Measurements from ENCODE around the gene UBP1. TPM values are rescaled to one million over a fixed set of nuclear protein-coding genes. Genes with fewer than 3 reads are reported as not detected.
"Not testable (repeated sequence)": the region's sequence is repeated elsewhere in the genome, so short reads cannot be mapped to it uniquely, and the experiment has no call there.

The UBP1 gene
- 36.6 TPM for total RNA-seq
- long read RNA-seq, full-length matches to known transcripts, result 29 of 39 reads
- long read RNA-seq, partial matches to known transcripts, result 2 of 39 reads
- long read RNA-seq, other reads (novel, unspliced or antisense), result 8 of 39 reads

GRCh38 chr3:33440328-33441224 is at the start of gene UBP1:
Gene UBP1 (minus strand): TSS chr3:33440405. CDS start chr3:33439848, 557 bp downstream.
- DNase-seq (peak; percentile 100), ATAC-seq (ENCODE audit: poor library complexity) (peak; percentile 93)
- intact Hi-C loops (cut with DNase I), result no loop called here

- ATAC-seq (ENCODE audit: poor library complexity) (no peak), DNase-seq (no peak)
- intact Hi-C loops (cut with DNase I), result no loop called here
These were observed 48.5 kb upstream of the UBP1 start for GRCh38 chr3:33488683-33489082.

GRCh38 chr3:33488246-33488645 is 48.0 kb upstream of the UBP1 start:
- intact Hi-C loops (cut with DNase I), result no loop called here
- DNase-seq (no peak), ATAC-seq (ENCODE audit: poor library complexity) (no peak)

- DNase-seq, result no peak
- intact Hi-C loops (cut with DNase I), result no loop called here
- ATAC-seq (ENCODE audit: poor library complexity), result no peak
These were observed 41.9 kb upstream of the UBP1 start for GRCh38 chr3:33482111-33482521.

GRCh38 chr3:33474896-33475295 is 34.7 kb upstream of the UBP1 start:
- no peak for ATAC-seq (ENCODE audit: poor library complexity)
- intact Hi-C loops (cut with DNase I), result no loop called here
- no peak for DNase-seq

GRCh38 chr3:33473813-33474212 is 33.6 kb upstream of the UBP1 start:
- ATAC-seq (ENCODE audit: poor library complexity) (no peak), DNase-seq (no peak)
- intact Hi-C loops (cut with DNase I), result no loop called here

GRCh38 chr3:33467786-33468185 is 27.6 kb upstream of the UBP1 start:
- DNase-seq (no peak), ATAC-seq (ENCODE audit: poor library complexity) (no peak)
- intact Hi-C loops (cut with DNase I), result no loop called here

GRCh38 chr3:33461097-33461496 is 20.9 kb upstream of the UBP1 start:
- intact Hi-C loops (cut with DNase I), result no loop called here
- DNase-seq, result no peak
- ATAC-seq (ENCODE audit: poor library complexity), result no peak

GRCh38 chr3:33459577-33459976 is 19.4 kb upstream of the UBP1 start:
- intact Hi-C loops (cut with DNase I); DNase-seq; ATAC-seq (ENCODE audit: poor library complexity): not testable (repeated sequence)

- ATAC-seq (ENCODE audit: poor library complexity) (no peak), DNase-seq (no peak)
- intact Hi-C loops (cut with DNase I), result no loop called here
These were observed 18.2 kb upstream of the UBP1 start for GRCh38 chr3:33458446-33458845.

GRCh38 chr3:33456756-33457155 is 16.6 kb upstream of the UBP1 start:
- intact Hi-C loops (cut with DNase I), result no loop called here
- no peak for ATAC-seq (ENCODE audit: poor library complexity)
- no peak for DNase-seq

- DNase-seq (no peak), ATAC-seq (ENCODE audit: poor library complexity) (no peak)
- intact Hi-C loops (cut with DNase I), result no loop called here
These were observed 13.1 kb upstream of the UBP1 start for GRCh38 chr3:33453331-33453761.

- DNase-seq; ATAC-seq (ENCODE audit: poor library complexity); intact Hi-C loops (cut with DNase I): not testable (repeated sequence)
These were observed 11.8 kb upstream of the UBP1 start for GRCh38 chr3:33451994-33452393.

- intact Hi-C loops (cut with DNase I), result no loop called here
- ATAC-seq (ENCODE audit: poor library complexity), result no peak
These were observed 7.8 kb upstream of the UBP1 start for GRCh38 chr3:33447958-33448357.

GRCh38 chr3:33447256-33447625 is 7.0 kb upstream of the UBP1 start:
- DNase-seq; intact Hi-C loops (cut with DNase I); ATAC-seq (ENCODE audit: poor library complexity): not testable (repeated sequence)

More at GRCh38 chr3:33447958-33448357, 7.8 kb upstream of the UBP1 start:
- no peak for DNase-seq

- intact Hi-C loops (cut with DNase I), result no loop called here
- ATAC-seq (ENCODE audit: poor library complexity) (no peak), DNase-seq (no peak)
These were observed 2.0 kb upstream of the UBP1 start for GRCh38 chr3:33442190-33442589.

GRCh38 chr3:33441225-33441976 is 1.2 kb upstream of the UBP1 start:
- peak; percentile 16 for ATAC-seq (ENCODE audit: poor library complexity)
- intact Hi-C loops (cut with DNase I), result no loop called here
- DNase-seq, result peak; percentile 83

- intact Hi-C loops (cut with DNase I), result no loop called here
- peak; percentile 77 for DNase-seq
- peak; percentile 49 for ATAC-seq (ENCODE audit: poor library complexity)
These were observed 468 bp downstream of the UBP1 start for GRCh38 chr3:33439546-33440327.
